Fibroblast of lung (primary cell): ENCODE results near the gene AHR. TPM values are rescaled to one million over a fixed set of nuclear protein-coding genes. Genes with fewer than 3 reads are reported as not detected.

Experiments used
- DNase-seq, 2 donors: peaks; one replicate each; pipeline versions ENCODE4 v3.0.0 to v3.0.0-alpha.2; 2010; ENCODE audit warnings: low read depth in 2 of 2
- H2AFZ ChIP-seq: 2 replicates; pipeline ENCODE4 v1.5.1; 2012; ENCODE audit warnings: low read length, control low read depth, inconsistent platforms
- H3K27ac ChIP-seq: 2 replicates; pipeline ENCODE4 v1.5.1; 2011; ENCODE audit warnings: low read length, control low read depth; ENCODE audit not compliant: insufficient read depth
- H3K27me3 ChIP-seq: 2 replicates; pipeline ENCODE4 v1.5.1; 2011; ENCODE audit warnings: mild to moderate bottlenecking, low read length; ENCODE audit not compliant: control insufficient read depth, insufficient read depth
- H3K36me3 ChIP-seq: 2 replicates; pipeline ENCODE4 v1.5.1; 2011; ENCODE audit warnings: low read length; ENCODE audit not compliant: control insufficient read depth, insufficient read depth
- H3K4me1 ChIP-seq: 2 replicates; pipeline ENCODE4 v1.5.1; 2011; ENCODE audit warnings: low read length; ENCODE audit not compliant: control insufficient read depth, insufficient read depth; ENCODE audit errors: extremely low read depth
- H3K4me2 ChIP-seq: 2 replicates; pipeline ENCODE4 v1.5.1; 2011; ENCODE audit warnings: low read length, control low read depth; ENCODE audit not compliant: insufficient read depth; ENCODE audit errors: extremely low read depth
- H3K4me3 ChIP-seq, 4 experiments: fragments of 200-600 bp in 1 of 4; sonication (generic) in 1 of 4; replicated peaks in 1 of 4; 2 replicates each; pipeline ENCODE4 v1.5.1; 2011 to 2016; ENCODE audit warnings: low read length in 4 of 4, low read depth in 3 of 4, mild to moderate bottlenecking in 3 of 4, control low read depth in 2 of 4, inconsistent platforms in 1 of 4, mixed read lengths in 1 of 4; ENCODE audit not compliant: insufficient read depth in 1 of 4; ENCODE audit errors: control extremely low read depth in 1 of 4
- H3K79me2 ChIP-seq: 2 replicates; pipeline ENCODE4 v1.5.1; 2012; ENCODE audit warnings: mild to moderate bottlenecking, low read length, inconsistent platforms; ENCODE audit not compliant: control insufficient read depth, insufficient read depth
- H3K9ac ChIP-seq: 2 replicates; pipeline ENCODE4 v1.5.1; 2011; ENCODE audit warnings: mild to moderate bottlenecking, low read length, control low read depth; ENCODE audit not compliant: insufficient read depth
- H3K9me3 ChIP-seq: 2 replicates; pipeline ENCODE4 v1.5.1; 2012; ENCODE audit warnings: low read depth, low read length; ENCODE audit not compliant: control insufficient read depth, insufficient read depth
- H4K20me1 ChIP-seq: 2 replicates; pipeline ENCODE4 v1.5.1; 2011; ENCODE audit warnings: low read length; ENCODE audit not compliant: control insufficient read depth, insufficient read depth; ENCODE audit errors: extremely low read depth
- EZH2 ChIP-seq: IDR thresholded peaks from 2 replicates; pipeline ENCODE4 v1.5.1; 2012; ENCODE audit warnings: low read length, control low read depth, mild to moderate bottlenecking; ENCODE audit errors: missing control alignments
- polyA plus RNA-seq, 2 donors: library from polyadenylated mRNA; depleted of rRNA in 1 of 2; stranded (reverse) in 1 of 2; unstranded in 1 of 2; fragments of >200 nt; gene quantifications; 2 replicates each; pipeline ENCODE4 v1.2.1, GENCODE V29; 2011 to 2012; ENCODE audit warnings: missing spikeins in 1 of 2
- total RNA-seq: library from RNA; depleted of rRNA; stranded (reverse); fragments of >200 nt; gene quantifications from 2 replicates; pipeline ENCODE4 v1.2.1, GENCODE V29; 2014
- TF ChIP-seq, protein P1 (sequence below), 2 donors: IDR thresholded peaks in 1 of 2; conservative IDR thresholded peaks in 1 of 2; 1 replicate in 1 of 2; 2 replicates in 1 of 2; pipeline ENCODE4 v1.5.1; 2011 to 2012; ENCODE audit warnings: low read length in 2 of 2, control low read depth in 1 of 2, inconsistent platforms in 1 of 2, low read depth in 1 of 2, mild to moderate bottlenecking in 1 of 2

Gene AHR
- total and polyA plus RNA-seq, 2 donors (not counting 1 experiment from before 2014, with no cell fraction given), result 15.4 to 84.4 TPM

DNA sequence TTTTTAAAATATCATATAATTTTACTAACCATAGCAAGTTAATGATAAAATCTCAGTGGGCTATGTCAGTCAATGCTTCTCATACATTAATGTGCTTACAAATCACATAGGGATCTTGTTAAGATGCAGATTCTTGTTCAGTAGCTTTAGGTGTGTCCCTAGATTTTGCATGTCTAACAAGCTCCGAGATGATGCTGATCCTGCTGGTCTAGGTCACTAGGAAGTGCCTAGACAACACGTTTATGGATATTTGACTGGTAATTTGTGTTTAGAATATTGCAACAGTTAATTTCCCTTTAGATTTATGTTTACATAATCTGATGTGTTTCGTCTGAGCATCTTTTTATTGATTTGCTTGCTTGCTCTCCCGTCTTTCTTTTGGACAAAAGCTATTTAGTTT, 12.7 kb downstream of the AHR start:
- TF ChIP-seq EZH2, result no peak
- TF ChIP-seq, protein P1, sequence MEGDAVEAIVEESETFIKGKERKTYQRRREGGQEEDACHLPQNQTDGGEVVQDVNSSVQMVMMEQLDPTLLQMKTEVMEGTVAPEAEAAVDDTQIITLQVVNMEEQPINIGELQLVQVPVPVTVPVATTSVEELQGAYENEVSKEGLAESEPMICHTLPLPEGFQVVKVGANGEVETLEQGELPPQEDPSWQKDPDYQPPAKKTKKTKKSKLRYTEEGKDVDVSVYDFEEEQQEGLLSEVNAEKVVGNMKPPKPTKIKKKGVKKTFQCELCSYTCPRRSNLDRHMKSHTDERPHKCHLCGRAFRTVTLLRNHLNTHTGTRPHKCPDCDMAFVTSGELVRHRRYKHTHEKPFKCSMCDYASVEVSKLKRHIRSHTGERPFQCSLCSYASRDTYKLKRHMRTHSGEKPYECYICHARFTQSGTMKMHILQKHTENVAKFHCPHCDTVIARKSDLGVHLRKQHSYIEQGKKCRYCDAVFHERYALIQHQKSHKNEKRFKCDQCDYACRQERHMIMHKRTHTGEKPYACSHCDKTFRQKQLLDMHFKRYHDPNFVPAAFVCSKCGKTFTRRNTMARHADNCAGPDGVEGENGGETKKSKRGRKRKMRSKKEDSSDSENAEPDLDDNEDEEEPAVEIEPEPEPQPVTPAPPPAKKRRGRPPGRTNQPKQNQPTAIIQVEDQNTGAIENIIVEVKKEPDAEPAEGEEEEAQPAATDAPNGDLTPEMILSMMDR (conservative IDR thresholded peaks at IDR 0.05 in 1 of 2, IDR thresholded peaks at IDR 0.05 in 1 of 2; ENCODE audit: low read depth in 1 of 2, low read length in 2 of 2), result no peak
- H3K9me3 ChIP-seq, result no peaks in the 10 kb centered on the region
- no peak overlapping the region for H3K4me2 ChIP-seq
- H2AFZ ChIP-seq, result no peak overlapping the region
- H3K27me3 ChIP-seq, result no peaks in the 10 kb centered on the region
- DNase-seq, result no peak
- no peak overlapping the region for H3K27ac ChIP-seq
- peaks cover 61% of the 10 kb centered on the region for H3K79me2 ChIP-seq
- H4K20me1 ChIP-seq, result no peaks in the 10 kb centered on the region
- peaks cover 2% of the 10 kb centered on the region for H3K36me3 ChIP-seq
- no peak overlapping the region for H3K9ac ChIP-seq
- peaks cover 4% of the 10 kb centered on the region for H3K4me1 ChIP-seq
- H3K4me3 ChIP-seq, result no peak overlapping the region

DNA sequence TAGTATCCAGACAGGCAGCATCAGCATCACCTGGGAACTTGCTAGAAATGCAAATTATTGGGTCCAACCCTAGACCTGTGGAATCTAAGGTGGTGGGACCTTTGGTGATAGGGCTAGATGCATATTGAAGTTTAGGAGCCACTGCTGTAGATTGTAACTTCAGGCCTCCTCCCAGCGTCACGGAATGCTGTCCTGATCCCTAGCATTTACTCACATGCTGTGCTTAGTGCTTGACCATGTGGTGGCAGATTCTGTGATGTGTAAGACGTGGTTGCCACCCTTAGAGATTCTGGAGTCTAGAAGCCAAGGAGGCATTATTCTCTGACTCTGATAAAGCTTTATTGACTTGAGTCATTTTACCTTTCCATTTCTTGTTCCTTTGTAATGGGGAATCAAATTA, 13.5 kb downstream of the AHR start:
- Histone ChIP-seq H3K27ac (no peak overlapping the region), H3K9ac (no peak overlapping the region), H2AFZ (no peak overlapping the region), H4K20me1 (no peaks in the 10 kb centered on the region), H3K79me2 (peaks cover 56% of the 10 kb centered on the region), H3K4me2 (no peak overlapping the region), H3K9me3 (no peaks in the 10 kb centered on the region), H3K4me3 (no peak overlapping the region), H3K4me1 (peaks cover 3% of the 10 kb centered on the region), H3K36me3 (peaks cover 2% of the 10 kb centered on the region), H3K27me3 (no peaks in the 10 kb centered on the region)
- no peak for DNase-seq
- TF ChIP-seq, protein P1 (conservative IDR thresholded peaks at IDR 0.05 in 1 of 2, IDR thresholded peaks at IDR 0.05 in 1 of 2; ENCODE audit: low read depth in 1 of 2, low read length in 2 of 2), result no peak
- no peak for TF ChIP-seq EZH2

DNA sequence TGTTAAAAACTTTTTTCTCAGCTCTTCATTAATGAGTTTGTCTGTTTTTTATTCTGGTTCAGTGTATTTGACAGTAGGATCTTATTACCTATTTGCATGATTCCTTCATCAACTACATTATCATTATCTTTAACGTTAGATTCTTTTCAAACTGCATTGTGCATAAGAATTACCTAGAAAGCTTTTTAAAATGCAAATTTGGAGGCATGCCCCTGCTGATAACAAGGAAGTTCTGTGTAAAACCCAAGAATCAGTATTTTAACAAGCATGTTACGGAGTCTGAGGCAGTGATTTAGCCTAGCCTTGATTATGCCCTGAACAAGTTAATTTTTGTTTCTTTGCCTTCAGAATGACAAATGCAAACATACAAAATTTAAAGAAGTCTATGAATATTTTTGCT, 14.2 kb downstream of the AHR start:
- Histone ChIP-seq H3K27ac (no peak overlapping the region), H3K79me2 (peaks cover 53% of the 10 kb centered on the region), H2AFZ (no peak overlapping the region), H3K4me2 (no peak overlapping the region), H3K27me3 (no peaks in the 10 kb centered on the region), H3K4me1 (no peaks in the 10 kb centered on the region), H4K20me1 (no peaks in the 10 kb centered on the region), H3K36me3 (peaks cover 2% of the 10 kb centered on the region), H3K9ac (no peak overlapping the region), H3K9me3 (no peaks in the 10 kb centered on the region), H3K4me3 (no peak overlapping the region)
- TF ChIP-seq, protein P1 (conservative IDR thresholded peaks at IDR 0.05 in 1 of 2, IDR thresholded peaks at IDR 0.05 in 1 of 2; ENCODE audit: low read depth in 1 of 2, low read length in 2 of 2), result no peak
- no peak for TF ChIP-seq EZH2
- DNase-seq, result no peak
